Thyroid gland (tissue), 4 donors: Measurements from ENCODE around the gene KANK3. TPM values are rescaled to one million over a fixed set of nuclear protein-coding genes. Genes with fewer than 3 reads are reported as not detected.

ENCODE experiments used
- DNase-seq, 2 donors: peaks; one replicate each; pipeline ENCODE4 v3.0.0-alpha.2; 2019
- H3K27ac ChIP-seq, 3 donors: fragments of 200-600 bp; sonication (generic); 1 replicate in 2 of 3; 2 replicates in 1 of 3; pipeline ENCODE4 v1.5.1; 2016 to 2019; ENCODE audit warnings: mild to moderate bottlenecking in 1 of 3, moderate library complexity in 1 of 3
- H3K27me3 ChIP-seq: fragments of 200-600 bp; sonication (generic); one replicate; pipeline ENCODE4 v1.5.1; 2019
- H3K36me3 ChIP-seq, 2 donors: fragments of 200-600 bp; sonication (generic); one replicate each; pipeline ENCODE4 v1.5.1; 2016 to 2019
- H3K4me1 ChIP-seq, 2 donors: fragments of 200-600 bp; sonication (generic); one replicate each; pipeline ENCODE4 v1.5.1; 2017 to 2019
- H3K4me3 ChIP-seq, 3 donors: fragments of 200-600 bp; sonication (generic); replicated peaks in 1 of 3; 1 replicate in 2 of 3; 2 replicates in 1 of 3; pipeline ENCODE4 v1.5.1; 2016; ENCODE audit warnings: mild to moderate bottlenecking in 1 of 3
- H3K9me3 ChIP-seq: fragments of 200-600 bp; sonication (generic); one replicate; pipeline ENCODE4 v1.5.1; 2017
- POLR2A ChIP-seq, 2 donors: fragments of 450-650 bp; IDR thresholded peaks; one replicate each; pipeline ENCODE4 v1.6.1; 2017; ENCODE audit warnings: antibody characterized with exemption in 2 of 2, mild to moderate bottlenecking in 2 of 2, moderate library complexity in 1 of 2
- WGBS, 2 donors: methylation state at CpG; one replicate each; pipeline ENCODE4 v1.1.5; 2017; 5-methylcytosine and 5-hydroxymethylcytosine counted together
- intact Hi-C: fragments of 100-400 bp; cut with DNase I; formaldehyde crosslinking; loops from one replicate; pipeline ENCODE4 v1.15.1; 2023
- total RNA-seq, 4 donors: library from RNA; depleted of rRNA; stranded (reverse); fragments of >200 nt; gene quantifications; one replicate each; pipeline ENCODE4 v1.2.3, GENCODE V29; 2016
- TF ChIP-seq, protein P1 (sequence below), 6 experiments: fragments of 200-600 bp in 3 of 6; fragments of 450-650 bp in 3 of 6; sonication (generic) in 3 of 6; IDR thresholded peaks; one replicate each; pipeline ENCODE4 v1.5.1; 2016 to 2019; ENCODE audit warnings: antibody characterized with exemption in 6 of 6, mild to moderate bottlenecking in 2 of 6, inconsistent platforms in 1 of 6, moderate library complexity in 1 of 6

KANK3 gene
- total RNA-seq, 4 donors from 2014 or later, result 21.1 to 49.7 (median 30.5) TPM

DNA sequence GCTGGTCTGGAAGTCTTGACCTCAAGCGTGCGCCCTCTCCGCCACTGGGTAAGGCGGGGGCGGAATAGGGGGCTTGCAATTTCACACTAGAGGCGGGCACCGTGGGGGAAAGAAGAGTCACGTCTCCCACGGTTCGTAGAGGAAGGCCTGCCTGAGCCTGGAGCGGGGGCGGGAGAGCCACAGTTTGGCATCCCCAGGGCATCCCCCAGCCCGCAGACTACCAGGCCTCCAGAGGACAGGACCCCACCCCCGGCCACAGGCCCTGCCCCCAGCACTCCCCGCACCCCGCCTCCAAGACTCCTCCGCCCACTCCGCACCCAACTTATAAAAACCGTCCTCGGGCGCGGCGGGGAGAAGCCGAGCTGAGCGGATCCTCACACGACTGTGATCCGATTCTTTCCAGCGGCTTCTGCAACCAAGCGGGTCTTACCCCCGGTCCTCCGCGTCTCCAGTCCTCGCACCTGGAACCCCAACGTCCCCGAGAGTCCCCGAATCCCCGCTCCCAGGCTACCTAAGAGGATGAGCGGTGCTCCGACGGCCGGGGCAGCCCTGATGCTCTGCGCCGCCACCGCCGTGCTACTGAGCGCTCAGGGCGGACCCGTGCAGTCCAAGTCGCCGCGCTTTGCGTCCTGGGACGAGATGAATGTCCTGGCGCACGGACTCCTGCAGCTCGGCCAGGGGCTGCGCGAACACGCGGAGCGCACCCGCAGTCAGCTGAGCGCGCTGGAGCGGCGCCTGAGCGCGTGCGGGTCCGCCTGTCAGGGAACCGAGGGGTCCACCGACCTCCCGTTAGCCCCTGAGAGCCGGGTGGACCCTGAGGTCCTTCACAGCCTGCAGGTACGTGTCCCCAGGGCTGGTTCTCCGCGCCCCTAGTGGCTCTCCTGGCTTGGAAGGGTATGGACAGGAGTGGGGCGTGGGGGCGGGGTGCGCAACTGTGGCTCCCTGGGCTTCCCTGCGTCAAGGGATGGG lies 21.0 kb upstream of the KANK3 start, which contains the start of gene ANGPTL4:
Gene ANGPTL4, plus strand, starts transcription at position 353 of the 969 bp plus-strand sequence. Its CDS starts 167 bp downstream, at position 520.
- H3K27me3 ChIP-seq, result no peaks in the 10 kb centered on the region
- peak within 1 kb of the TSS; percentile 5 to 63 (median 11) for H3K4me3 ChIP-seq
- H3K36me3 ChIP-seq, result no peaks in the 10 kb centered on the region
- intact Hi-C loops, result no loop called here
- TF ChIP-seq, protein P1, sequence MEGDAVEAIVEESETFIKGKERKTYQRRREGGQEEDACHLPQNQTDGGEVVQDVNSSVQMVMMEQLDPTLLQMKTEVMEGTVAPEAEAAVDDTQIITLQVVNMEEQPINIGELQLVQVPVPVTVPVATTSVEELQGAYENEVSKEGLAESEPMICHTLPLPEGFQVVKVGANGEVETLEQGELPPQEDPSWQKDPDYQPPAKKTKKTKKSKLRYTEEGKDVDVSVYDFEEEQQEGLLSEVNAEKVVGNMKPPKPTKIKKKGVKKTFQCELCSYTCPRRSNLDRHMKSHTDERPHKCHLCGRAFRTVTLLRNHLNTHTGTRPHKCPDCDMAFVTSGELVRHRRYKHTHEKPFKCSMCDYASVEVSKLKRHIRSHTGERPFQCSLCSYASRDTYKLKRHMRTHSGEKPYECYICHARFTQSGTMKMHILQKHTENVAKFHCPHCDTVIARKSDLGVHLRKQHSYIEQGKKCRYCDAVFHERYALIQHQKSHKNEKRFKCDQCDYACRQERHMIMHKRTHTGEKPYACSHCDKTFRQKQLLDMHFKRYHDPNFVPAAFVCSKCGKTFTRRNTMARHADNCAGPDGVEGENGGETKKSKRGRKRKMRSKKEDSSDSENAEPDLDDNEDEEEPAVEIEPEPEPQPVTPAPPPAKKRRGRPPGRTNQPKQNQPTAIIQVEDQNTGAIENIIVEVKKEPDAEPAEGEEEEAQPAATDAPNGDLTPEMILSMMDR (IDR thresholded peaks at IDR 0.05), result peak in 4 of 6 experiments; percentile 23 to 37 (median 36)
- peak; percentile 59 to 82 for TF ChIP-seq POLR2A (IDR thresholded peaks at IDR 0.05)
- no peaks in the 10 kb centered on the region for H3K9me3 ChIP-seq
- DNase-seq, result peak; percentile 77
- H3K27ac ChIP-seq, result peak within 1 kb of the TSS; percentile 57 to 93 (median 66)
- WGBS, 2 donors, result 1 to 4% methylated on average over 18 to 37 of the region's 81 CpGs
- peaks cover 68 to 72% of the 10 kb centered on the region in 2 donors for H3K4me1 ChIP-seq

DNA sequence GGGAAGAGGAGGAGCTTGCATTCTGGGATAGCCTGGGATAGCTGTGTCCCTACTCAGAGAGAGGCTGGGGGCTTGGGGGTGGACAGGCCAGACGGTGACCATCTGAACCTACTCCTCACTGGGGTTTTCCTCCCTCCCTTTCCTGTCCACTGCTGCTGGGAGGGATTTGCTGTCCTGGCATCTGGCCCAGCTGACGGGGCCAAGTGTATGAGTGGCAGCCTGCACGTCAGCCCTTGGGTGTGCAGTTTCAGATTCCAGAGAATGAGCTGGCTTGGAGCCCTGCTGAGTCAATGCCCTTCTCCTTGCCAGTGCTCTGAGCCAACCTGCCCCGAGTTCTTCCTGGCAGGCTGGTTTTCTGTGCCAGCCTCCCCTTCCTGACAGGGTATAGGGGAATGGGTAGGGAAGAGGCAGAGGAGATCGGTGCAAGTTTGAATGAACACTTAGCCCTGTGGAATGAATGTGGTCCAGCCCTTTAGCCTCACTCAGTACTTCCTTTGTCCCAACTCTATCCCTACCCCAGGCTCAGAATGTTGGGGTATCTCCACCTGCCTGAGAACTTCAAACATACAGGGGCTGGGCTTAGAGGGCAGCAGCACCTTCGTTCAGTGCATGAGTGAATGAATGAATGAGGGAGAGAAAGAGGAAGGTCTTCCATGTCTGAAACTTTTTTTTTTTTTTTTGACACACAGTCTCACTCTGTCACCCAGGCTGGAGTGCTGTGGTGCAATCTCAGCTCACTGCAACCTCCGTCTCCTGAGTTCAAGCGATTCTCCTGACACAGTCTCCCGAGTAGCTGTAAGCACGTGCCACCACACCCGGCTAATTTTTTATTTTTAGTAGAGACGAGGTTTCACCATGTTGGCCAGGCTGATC lies 19.1 kb upstream of the KANK3 start:
- H3K27ac ChIP-seq, result peak overlapping the region; percentile 66 to 93 (median 92)
- H3K36me3 ChIP-seq, result no peaks in the 10 kb centered on the region
- TF ChIP-seq, protein P1 (IDR thresholded peaks at IDR 0.05), result no peak
- peak in 1 of 2 donors; percentile 40 for TF ChIP-seq POLR2A (IDR thresholded peaks at IDR 0.05)
- DNase-seq, result peak; percentile 99
- H3K9me3 ChIP-seq, result no peaks in the 10 kb centered on the region
- no peak overlapping the region for H3K4me3 ChIP-seq
- peaks cover 49 to 53% of the 10 kb centered on the region in 2 donors for H3K4me1 ChIP-seq
- WGBS, 2 donors, result 36 to 40% methylated on average over 12 of the region's 12 CpGs
- H3K27me3 ChIP-seq, result no peaks in the 10 kb centered on the region
- intact Hi-C loops, result no loop called here

DNA sequence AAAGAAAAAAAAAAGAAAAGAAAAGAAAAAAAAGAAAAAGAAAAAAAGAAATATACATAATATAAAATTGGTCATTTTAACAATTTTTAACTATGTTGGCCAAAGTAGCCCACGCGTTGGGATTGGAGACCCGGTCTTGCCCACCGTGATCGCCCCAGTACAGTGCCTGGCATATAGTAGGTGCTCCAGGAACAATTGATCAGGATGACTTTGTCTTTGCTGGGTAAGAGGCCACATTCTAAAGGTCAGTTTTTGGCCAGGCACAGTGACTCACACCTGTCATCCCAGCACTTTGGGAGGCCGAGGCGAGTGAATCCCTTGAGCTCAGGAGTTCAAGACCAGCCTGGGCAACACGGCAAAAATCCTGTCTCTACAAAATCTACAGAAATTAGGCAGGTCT lies 17.1 kb upstream of the KANK3 start:
- no peak for TF ChIP-seq POLR2A (IDR thresholded peaks at IDR 0.05)
- TF ChIP-seq, protein P1 (IDR thresholded peaks at IDR 0.05), result no peak
- WGBS, 2 donors, result 88 to 94% methylated on average over 8 of the region's 8 CpGs
- intact Hi-C loops, result no loop called here

DNA sequence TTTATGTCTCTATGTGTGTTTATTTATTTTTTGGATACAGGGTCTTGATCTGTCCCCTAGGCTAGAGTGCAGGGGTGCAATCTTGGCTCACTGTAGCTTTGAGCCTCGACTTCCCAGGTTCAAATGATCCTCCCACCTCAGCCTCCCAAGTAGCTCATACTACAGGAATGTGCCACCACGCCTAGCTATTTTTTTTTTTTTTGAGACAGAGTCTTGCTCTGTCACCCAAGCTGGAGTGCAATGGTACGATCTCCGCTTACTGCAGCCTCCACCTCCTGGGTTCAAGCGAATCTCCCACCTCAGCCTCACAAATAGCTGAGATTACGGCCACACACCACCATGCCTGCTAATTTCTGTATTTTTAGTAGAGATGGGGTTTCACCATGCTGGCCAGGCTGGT lies 15.9 kb upstream of the KANK3 start:
- no peaks in the 10 kb centered on the region for H3K36me3 ChIP-seq
- H3K4me1 ChIP-seq, result peaks cover 24 to 42% of the 10 kb centered on the region in 2 donors
- no peak for DNase-seq
- H3K9me3 ChIP-seq, result no peaks in the 10 kb centered on the region
- no peak overlapping the region for H3K27ac ChIP-seq
- H3K27me3 ChIP-seq, result no peaks in the 10 kb centered on the region
- intact Hi-C loops, result loop anchor here (5.0 kb wide), 1 partner anchor 38 kb away; no protein-coding TSS in a partner anchor
- H3K4me3 ChIP-seq, result no peak overlapping the region
- WGBS, 2 donors, result 83 to 92% methylated on average over 6 of the region's 6 CpGs
- TF ChIP-seq, protein P1 (IDR thresholded peaks at IDR 0.05), result no peak
- TF ChIP-seq POLR2A (IDR thresholded peaks at IDR 0.05), result no peak

More for the DNA sequence above, 17.1 kb upstream of the KANK3 start:
- H3K4me3 ChIP-seq, result no peak overlapping the region
- no peaks in the 10 kb centered on the region for H3K27me3 ChIP-seq
- H3K4me1 ChIP-seq, result peaks cover 32 to 36% of the 10 kb centered on the region in 2 donors
- H3K9me3 ChIP-seq, result no peaks in the 10 kb centered on the region
- no peaks in the 10 kb centered on the region for H3K36me3 ChIP-seq
- H3K27ac ChIP-seq, result no peak overlapping the region
- no peak for DNase-seq
